HG03575 (cell line): ENCODE data around the gene RHOT2.

Experiments used
- ATAC-seq: cut with Tn5 transposase; IDR thresholded peaks from one replicate; pipeline ENCODE4 v1.9.1; 2021; ENCODE audit not compliant: unreplicated experiment, insufficient number of reproducible peaks, low FRiP score; ENCODE audit errors: extremely low read depth

Gene RHOT2

DNA sequence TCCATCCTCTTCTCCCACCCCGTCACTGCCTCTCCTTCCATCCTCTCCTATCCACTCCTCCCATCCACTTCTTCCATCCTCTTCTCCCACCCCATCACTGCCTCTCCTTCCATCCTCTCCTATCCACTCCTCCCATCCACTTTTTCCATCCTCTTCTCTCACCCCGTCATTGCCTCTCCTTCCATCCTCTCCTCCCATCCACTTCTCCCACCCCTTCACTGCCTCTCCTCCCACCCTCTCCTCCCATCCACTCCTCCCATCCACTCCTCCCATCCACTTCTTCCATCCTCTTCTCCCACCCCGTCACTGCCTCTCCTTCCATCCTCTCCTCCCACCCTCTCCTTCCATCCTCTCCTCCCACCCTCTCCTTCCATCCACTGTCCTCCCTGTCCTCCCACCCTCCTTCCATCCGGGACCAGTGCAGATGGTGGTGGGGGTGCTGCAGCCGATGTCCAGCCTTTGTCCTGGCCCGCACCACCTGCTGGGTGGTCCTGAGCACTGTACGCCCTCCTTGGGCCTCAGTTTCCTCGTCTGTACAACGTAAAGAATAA lies 36.0 kb upstream of the RHOT2 start:
- no peak for ATAC-seq

DNA sequence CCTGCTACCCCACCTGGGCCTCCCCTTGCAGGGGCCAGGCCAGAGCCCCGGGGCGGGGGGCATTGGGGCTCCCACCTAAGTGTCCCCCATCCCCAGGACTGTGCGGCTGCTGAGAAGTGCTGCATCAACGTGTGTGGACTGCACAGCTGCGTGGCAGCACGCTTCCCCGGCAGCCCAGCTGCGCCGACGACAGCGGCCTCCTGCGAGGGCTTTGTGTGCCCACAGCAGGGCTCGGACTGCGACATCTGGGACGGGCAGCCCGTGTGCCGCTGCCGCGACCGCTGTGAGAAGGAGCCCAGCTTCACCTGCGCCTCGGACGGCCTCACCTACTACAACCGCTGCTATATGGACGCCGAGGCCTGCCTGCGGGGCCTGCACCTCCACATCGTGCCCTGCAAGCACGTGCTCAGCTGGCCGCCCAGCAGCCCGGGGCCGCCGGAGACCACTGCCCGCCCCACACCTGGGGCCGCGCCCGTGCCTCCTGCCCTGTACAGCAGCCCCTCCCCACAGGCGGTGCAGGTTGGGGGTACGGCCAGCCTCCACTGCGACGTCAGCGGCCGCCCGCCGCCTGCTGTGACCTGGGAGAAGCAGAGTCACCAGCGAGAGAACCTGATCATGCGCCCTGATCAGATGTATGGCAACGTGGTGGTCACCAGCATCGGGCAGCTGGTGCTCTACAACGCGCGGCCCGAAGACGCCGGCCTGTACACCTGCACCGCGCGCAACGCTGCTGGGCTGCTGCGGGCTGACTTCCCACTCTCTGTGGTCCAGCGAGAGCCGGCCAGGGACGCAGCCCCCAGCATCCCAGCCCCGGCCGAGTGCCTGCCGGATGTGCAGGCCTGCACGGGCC lies 35.2 kb upstream of the RHOT2 start:
- ATAC-seq = no peak

- ATAC-seq = no peak
These were observed 34.4 kb upstream of the RHOT2 start for GRCh38 chr16:633336-634050.

- ATAC-seq = no peak
These were observed 33.8 kb upstream of the RHOT2 start for GRCh38 chr16:634051-634670.

GRCh38 chr16:634996-635395 lies 32.9 kb upstream of the RHOT2 start:
- no peak for ATAC-seq

GRCh38 chr16:635573-636205 lies 32.2 kb upstream of the RHOT2 start:
- ATAC-seq = no peak

DNA sequence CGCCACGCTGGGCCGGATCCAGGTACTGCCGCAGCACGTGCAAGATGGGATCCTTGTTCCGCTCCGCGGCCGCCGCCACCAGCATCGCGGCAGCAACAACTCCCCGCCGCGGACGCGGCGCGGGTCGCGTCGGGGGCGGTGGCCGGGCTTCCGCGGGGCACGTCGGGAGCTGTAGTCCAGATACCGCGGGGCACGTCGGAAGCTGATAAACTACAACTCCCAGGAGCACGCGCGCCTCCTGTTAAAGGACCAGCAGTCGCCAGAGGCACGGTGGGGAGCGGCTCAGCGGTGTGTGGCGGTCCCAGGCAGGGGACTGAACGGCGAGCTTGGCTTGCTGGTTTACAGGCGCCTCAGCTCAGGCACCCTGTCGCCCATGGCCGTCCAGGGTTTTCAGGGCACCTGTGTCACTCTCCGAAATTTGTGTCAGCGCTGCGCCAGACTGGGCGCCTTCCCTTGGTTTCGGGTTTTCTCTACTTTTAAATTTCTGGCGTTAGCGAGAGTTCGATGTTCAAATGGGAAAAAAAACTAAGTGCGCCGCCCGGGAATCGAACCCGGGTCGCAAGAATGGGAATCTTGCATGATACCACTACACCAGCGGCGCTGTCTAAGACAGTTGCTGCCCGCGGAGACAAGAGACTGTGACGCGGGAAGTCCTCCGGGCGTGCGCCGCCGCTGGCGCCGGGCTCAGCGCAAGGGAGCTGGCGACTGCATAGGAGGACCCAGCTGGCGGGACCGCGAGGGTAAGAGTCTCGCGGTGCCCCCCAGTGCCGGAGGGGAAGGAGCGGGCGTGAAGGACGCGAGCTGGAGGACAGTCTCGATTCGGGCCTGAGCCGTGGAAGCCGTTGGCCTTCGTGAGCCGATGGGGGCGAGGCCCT lies 31.5 kb upstream of the RHOT2 start, which contains the start of gene METTL26:
METTL26 (minus strand) TSS at position 100 of the 875 bp plus-strand sequence; CDS start at position 85, 15 bp downstream.
- no peak for ATAC-seq

DNA sequence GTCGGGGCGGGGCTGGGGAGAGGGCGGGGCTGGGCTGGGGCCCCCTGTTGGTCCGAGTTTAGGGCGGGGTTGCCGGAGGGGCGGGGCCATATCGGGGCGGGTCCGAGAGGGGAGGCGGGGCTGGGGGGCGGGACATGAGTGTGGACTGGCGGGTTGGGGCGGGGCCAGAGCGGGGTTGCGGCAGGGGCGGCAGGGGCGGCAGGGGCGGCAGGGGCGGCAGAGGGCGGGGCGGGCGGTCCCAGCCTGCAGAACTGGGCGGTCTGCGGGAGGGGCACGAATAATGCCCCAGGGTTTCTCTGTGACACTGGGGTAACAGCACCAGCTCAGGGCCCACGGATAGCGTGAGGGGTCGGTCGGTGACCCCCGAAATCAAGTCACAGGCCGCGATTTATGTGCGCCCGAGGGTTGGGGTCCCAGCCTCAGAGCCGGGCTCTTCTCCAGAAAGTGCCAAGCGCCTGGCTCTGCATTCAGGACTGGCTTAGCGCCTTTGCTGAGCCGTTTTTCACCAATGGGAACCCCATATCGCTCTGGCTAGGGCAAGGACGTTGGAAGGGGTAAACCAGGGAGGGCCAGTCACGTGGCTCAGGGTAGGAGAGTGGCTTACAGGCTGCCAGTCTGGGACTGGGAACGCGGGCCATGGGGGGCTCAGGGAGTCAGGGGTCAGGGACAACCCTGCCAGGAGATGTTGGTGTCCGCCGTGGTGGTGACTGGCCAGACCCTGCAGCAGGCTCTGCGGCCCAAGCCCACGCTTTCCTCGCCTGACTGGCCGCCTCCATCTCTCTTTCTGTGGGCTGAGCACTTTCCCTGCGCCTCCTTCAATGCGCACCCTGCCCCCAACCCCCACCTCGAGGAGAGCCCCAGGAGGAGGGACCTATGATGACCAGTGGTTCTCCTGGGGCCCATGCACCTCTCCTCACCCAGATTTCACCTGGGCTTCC lies 30.6 kb upstream of the RHOT2 start:
- ATAC-seq = no peak

- ATAC-seq = no peak
These were observed 29.8 kb upstream of the RHOT2 start for GRCh38 chr16:638034-638543.

GRCh38 chr16:638836-639235 lies 29.1 kb upstream of the RHOT2 start:
- no peak for ATAC-seq

GRCh38 chr16:640614-641013 lies 27.3 kb upstream of the RHOT2 start:
- no peak for ATAC-seq

- ATAC-seq = no peak
These were observed 26.4 kb upstream of the RHOT2 start, which contains the start of gene MCRIP2 for GRCh38 chr16:641326-642188. Gene MCRIP2, plus strand, starts transcription at chr16:641828. Its CDS starts 164 bp downstream, at chr16:641992.

- ATAC-seq = no peak
These were observed 25.5 kb upstream of the RHOT2 start for GRCh38 chr16:642189-643049.

DNA sequence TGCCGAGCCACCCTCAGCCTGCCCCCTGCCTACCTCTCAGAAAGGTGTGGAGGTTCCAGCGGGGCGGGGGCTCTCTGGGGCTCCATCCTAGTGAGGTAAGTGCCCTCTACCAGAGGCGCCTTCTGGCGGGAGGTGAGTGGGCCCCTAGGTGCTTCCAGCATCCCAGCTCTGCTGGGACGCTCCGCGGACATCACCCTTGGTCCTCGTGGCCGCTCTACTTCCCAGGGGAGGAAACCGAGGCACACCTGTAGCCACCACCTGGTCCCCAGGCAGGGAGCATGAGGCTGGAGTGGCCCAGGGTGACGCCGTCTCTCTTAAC lies 24.9 kb upstream of the RHOT2 start:
- no peak for ATAC-seq

DNA sequence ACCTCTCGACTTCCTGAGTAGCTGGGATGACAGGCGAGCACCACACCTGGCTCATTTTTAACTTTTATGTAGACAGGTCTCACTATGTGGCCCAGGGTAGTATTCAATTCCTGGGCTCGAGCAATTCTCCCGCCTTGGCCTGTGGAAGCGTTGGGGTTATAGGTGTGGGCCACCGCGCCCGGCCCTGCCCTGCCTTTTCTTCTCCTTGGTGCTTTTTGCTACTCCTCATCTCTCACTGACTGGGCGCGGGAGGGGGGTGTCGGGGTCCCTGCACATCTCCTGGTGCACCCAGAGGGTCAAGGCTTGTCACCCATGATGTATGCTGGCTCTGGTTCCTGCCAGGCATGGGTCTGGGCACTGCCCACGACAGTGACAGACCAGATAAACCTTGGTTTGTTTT lies 23.4 kb upstream of the RHOT2 start:
- ATAC-seq = no peak
